Fibroblast of pulmonary artery (primary cell): ENCODE results near the gene FMN2.

Experiments used
- DNase-seq: peaks from one replicate; pipeline ENCODE4 v3.0.0-alpha.2; 2010; ENCODE audit warnings: low read depth
- H3K4me3 ChIP-seq: replicated peaks from 2 replicates; pipeline ENCODE4 v1.5.1; 2011; ENCODE audit warnings: low read depth, mild to moderate bottlenecking, control low read depth, low read length, moderate library complexity
- CTCF ChIP-seq: IDR thresholded peaks from 2 replicates; pipeline ENCODE4 v1.5.1; 2011; ENCODE audit warnings: mild to moderate bottlenecking, control low read depth, low read length, inconsistent platforms; ENCODE audit errors: missing control alignments

The FMN2 gene

DNA sequence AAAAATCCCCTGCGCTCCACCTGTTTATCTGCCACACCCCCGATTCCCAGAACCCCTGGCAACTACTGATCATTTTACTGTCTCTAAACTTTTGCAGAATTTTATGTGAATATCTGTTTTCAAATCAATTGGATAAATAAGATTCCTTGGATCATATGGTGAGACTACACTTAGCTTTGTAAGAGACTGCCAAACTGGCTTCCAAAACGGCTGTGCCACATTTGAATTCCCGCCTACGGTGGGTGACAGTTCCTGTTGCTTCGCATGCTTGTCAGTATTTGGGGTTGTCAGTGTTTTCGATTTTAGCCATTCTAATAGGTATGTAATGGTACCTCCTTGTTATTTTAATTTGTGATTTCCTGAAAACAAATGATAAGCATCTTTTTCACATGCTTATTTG is 22.7 kb upstream of the FMN2 start:
- DNase-seq: no peak
- TF ChIP-seq CTCF: no peak
- H3K4me3 ChIP-seq: no peak overlapping the region

- TF ChIP-seq CTCF: no peak
- DNase-seq: no peak
- H3K4me3 ChIP-seq: no peak overlapping the region
These were observed 21.5 kb upstream of the FMN2 start for GRCh38 chr1:240070188-240070587.

DNA sequence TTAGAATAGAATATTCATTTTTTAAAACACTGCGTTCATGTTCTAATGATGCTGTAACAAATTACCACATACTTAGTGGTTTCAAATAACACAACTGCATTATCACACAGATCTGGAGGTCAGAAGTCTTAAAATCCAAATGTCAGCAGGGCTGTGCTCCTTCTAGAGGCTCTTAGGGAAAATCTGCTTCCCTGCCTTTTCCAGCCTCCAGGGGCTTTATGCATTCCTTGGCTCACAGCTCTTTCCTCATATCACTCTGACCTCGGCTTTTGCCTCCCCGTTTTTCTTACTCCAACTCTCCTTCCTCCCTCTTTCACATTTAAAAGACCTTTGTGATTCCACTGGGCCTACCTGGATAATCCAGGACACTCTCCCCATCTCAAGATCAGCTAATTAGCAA is 18.6 kb upstream of the FMN2 start:
- no peak for TF ChIP-seq CTCF
- DNase-seq: no peak
- H3K4me3 ChIP-seq: no peak overlapping the region

GRCh38 chr1:240074422-240074821 is 17.3 kb upstream of the FMN2 start:
- no peak overlapping the region for H3K4me3 ChIP-seq
- no peak for TF ChIP-seq CTCF
- no peak for DNase-seq

DNA sequence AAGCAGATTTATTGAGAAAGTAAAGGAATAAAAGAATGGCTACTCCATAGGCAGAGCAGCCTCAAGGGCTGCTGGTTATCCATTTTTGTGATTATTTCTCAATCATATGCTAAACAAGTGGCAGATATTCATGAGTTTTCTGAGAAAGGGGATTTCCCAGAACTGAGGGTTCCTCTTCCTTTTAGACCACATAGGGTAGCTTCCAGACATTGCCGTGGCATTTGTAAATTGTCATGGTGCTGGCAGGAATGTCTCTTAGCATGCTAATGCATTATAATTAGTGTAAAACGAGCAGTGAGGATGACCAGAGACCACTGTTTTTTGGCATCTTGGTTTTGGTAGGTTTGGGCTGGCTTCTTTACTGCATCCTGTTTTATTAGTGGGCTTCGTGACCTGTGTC is 16.8 kb upstream of the FMN2 start:
- no peak overlapping the region for H3K4me3 ChIP-seq
- no peak for TF ChIP-seq CTCF
- no peak for DNase-seq

DNA sequence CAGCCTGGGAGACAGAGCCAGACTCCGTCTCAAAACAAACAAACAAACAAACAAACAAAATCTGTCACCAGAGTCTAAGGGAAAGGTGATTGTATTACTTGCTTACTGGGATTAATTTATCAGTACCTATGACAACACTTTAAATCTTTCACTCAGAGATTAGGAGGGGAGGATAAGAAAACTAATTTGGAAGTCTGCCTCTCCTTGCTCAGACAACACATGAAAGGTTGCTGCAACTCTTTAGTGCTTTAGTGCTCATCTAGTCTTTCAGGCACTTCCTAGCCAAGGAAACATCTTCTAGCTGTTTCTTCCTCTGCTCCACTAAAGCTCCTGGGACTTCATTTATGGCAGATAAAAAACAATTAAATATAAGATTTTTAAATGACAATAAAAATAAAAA is 7.3 kb upstream of the FMN2 start:
- H3K4me3 ChIP-seq: no peak overlapping the region
- TF ChIP-seq CTCF: no peak
- DNase-seq: no peak

DNA sequence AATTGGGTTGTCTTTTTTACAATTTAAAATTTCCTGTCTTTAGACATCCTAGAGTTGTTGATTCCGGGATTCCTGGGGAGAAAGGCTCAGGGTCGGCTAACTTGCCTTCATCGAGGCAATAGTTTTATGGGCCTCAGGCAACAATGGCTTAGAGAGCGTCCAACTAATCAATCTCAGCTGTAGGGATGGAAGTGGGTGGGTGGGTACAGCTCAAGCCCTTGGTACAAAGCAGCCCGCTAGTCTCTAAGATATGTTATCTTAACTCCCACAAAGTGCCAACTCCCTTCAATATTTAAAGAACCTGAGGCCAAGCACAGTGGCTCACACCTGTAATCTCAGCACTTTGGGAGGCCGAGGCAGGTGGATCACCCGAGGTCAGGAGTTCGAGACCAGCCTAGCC is 6.9 kb upstream of the FMN2 start:
- TF ChIP-seq CTCF: no peak
- no peak for DNase-seq

More for the DNA sequence above, 6.9 kb upstream of the FMN2 start:
- H3K4me3 ChIP-seq: no peak overlapping the region
